HCT116 (cell line): Measurements from ENCODE around the gene MEIS2. TPM values are rescaled to one million over a fixed set of nuclear protein-coding genes. Genes with fewer than 3 reads are reported as not detected.

ENCODE experiments used
- ATAC-seq: fragments of 200-7000 bp; cut with Tn5 transposase; 2 replicates; pipeline ENCODE4 v1.9.1; 2020; ENCODE audit warnings: mild to moderate bottlenecking, moderate library complexity
- BruUV-seq: library from RNA; stranded (reverse); fragments of 400-500 nt; replicated peaks from 2 replicates; lab custom pipeline; 2021; lab: Mats Ljungman, UMichigan
- CTCF ChIA-PET: fragments of 300-600 bp; sonication (Branson Sonifier 250); formaldehyde crosslinking; loops from one replicate; lab custom pipeline; 2021; ENCODE audit warnings: antibody characterized with exemption; lab: Charles Lee
- POLR2A ChIA-PET: fragments of 300-600, 350-600 bp; sonication (Branson Sonifier 250); formaldehyde crosslinking; loops from one replicate; lab custom pipeline; 2021; ENCODE audit warnings: antibody characterized with exemption; lab: Charles Lee
- RAD21 ChIA-PET, 2 experiments: fragments of 300-600 bp; sonication (Branson Sonifier 250); formaldehyde crosslinking; loops; one replicate each; lab custom pipeline; 2023; ENCODE audit warnings: low total read pairs in 2 of 2; ENCODE audit not compliant: uncharacterized antibody in 2 of 2, unreplicated experiment in 2 of 2, low non-redundant PET in 1 of 2; lab: Charles Lee
- DNase-seq: peaks from one replicate; pipeline ENCODE4 v3.0.0-alpha.2; 2010; ENCODE audit warnings: low read depth, low spot score
- H2AFZ ChIP-seq: fragments of 200-600 bp; shearing (Covaris generic), sonication (generic); 2 replicates; pipeline ENCODE4 v1.6.1; 2017; ENCODE audit warnings: low read depth, mixed run types, mixed read lengths, antibody characterized with exemption, low read length; ENCODE audit not compliant: poor library complexity, severe bottlenecking
- H3K27ac ChIP-seq: 2 replicates; pipeline ENCODE4 v1.5.1; 2012; ENCODE audit warnings: low read depth, low read length
- H3K27me3 ChIP-seq: fragments of 200-600 bp; sonication (generic); 2 replicates; pipeline ENCODE4 v1.6.1; 2016; ENCODE audit warnings: mixed run types, low read length, mixed read lengths; ENCODE audit not compliant: insufficient read depth
- H3K36me3 ChIP-seq, 2 experiments: fragments of 200-500 bp in 1 of 2; fragments of 200-600 bp in 1 of 2; sonication (Bioruptor generic) in 1 of 2; sonication (generic) in 1 of 2; 2 replicates each; pipeline versions ENCODE4 v1.5.1 to v1.6.1; 2014 to 2016; ENCODE audit warnings: low read length in 2 of 2, inconsistent platforms in 1 of 2, mixed read lengths in 1 of 2, mixed run types in 1 of 2; ENCODE audit not compliant: insufficient read depth in 2 of 2, control insufficient read depth in 1 of 2
- H3K4me1 ChIP-seq, 2 experiments: fragments of 200-600 bp in 1 of 2; sonication (generic) in 1 of 2; 2 replicates each; pipeline versions ENCODE4 v1.5.1 to v1.6.1; 2012 to 2017; ENCODE audit warnings: low read length in 2 of 2, inconsistent platforms in 1 of 2, mild to moderate bottlenecking in 1 of 2, mixed read lengths in 1 of 2, mixed run types in 1 of 2, moderate library complexity in 1 of 2; ENCODE audit not compliant: insufficient read depth in 2 of 2, control insufficient read depth in 1 of 2
- H3K4me2 ChIP-seq: fragments of 200-600 bp; sonication (generic); 2 replicates; pipeline ENCODE4 v1.6.1; 2017; ENCODE audit warnings: mixed run types, low read length, mixed read lengths
- H3K4me3 ChIP-seq, 2 experiments: fragments of 200-600 bp in 1 of 2; sonication (generic) in 1 of 2; replicated peaks in 1 of 2; 2 replicates each; pipeline ENCODE4 v1.5.1; 2011 to 2016; ENCODE audit warnings: low read length in 2 of 2, control low read depth in 1 of 2, low read depth in 1 of 2, mild to moderate bottlenecking in 1 of 2, mixed read lengths in 1 of 2, mixed run types in 1 of 2
- H3K79me2 ChIP-seq: fragments of 200-600 bp; sonication (generic); 2 replicates; pipeline ENCODE4 v1.6.1; 2017; ENCODE audit warnings: mild to moderate bottlenecking, mixed run types, low read length, moderate library complexity, mixed read lengths; ENCODE audit not compliant: insufficient read depth
- H3K9ac ChIP-seq: fragments of 200-600 bp; sonication (generic); 2 replicates; pipeline ENCODE4 v1.6.1; 2016; ENCODE audit warnings: low read length, mixed read lengths
- H3K9me2 ChIP-seq: fragments of 200-600 bp; sonication (generic), shearing (Covaris generic); 2 replicates; pipeline ENCODE4 v1.6.1; 2017; ENCODE audit warnings: mixed run types, mild to moderate bottlenecking, moderate library complexity; ENCODE audit not compliant: insufficient read depth
- H3K9me3 ChIP-seq, 2 experiments: fragments of 200-500 bp in 1 of 2; fragments of 200-600 bp in 1 of 2; sonication (Bioruptor generic) in 1 of 2; sonication (generic) in 1 of 2; 2 replicates each; pipeline ENCODE4 v1.6.1; 2014 to 2017; ENCODE audit warnings: low read length in 2 of 2, mixed read lengths in 2 of 2, inconsistent platforms in 1 of 2, low read depth in 1 of 2, mild to moderate bottlenecking in 1 of 2, mixed run types in 1 of 2, moderate library complexity in 1 of 2; ENCODE audit not compliant: control insufficient read depth in 1 of 2, insufficient read depth in 1 of 2
- H4K20me1 ChIP-seq: fragments of 200-600 bp; sonication (generic), shearing (Covaris generic); 2 replicates; pipeline ENCODE4 v1.6.1; 2017; ENCODE audit warnings: mixed run types, mild to moderate bottlenecking, moderate library complexity; ENCODE audit not compliant: insufficient read depth
- ATF3 ChIP-seq: IDR thresholded peaks from 2 replicates; pipeline ENCODE4 v1.6.1; 2012
- CBX3 ChIP-seq: IDR thresholded peaks from 2 replicates; pipeline ENCODE4 v1.6.1; 2012; ENCODE audit warnings: low read depth
- CEBPB ChIP-seq: IDR thresholded peaks from 2 replicates; pipeline ENCODE4 v1.6.1; 2012; ENCODE audit warnings: low read depth
- CTCF ChIP-seq, 3 experiments: fragments of 200-600 bp in 1 of 3; sonication (generic) in 1 of 3; IDR thresholded peaks in 2 of 3; conservative IDR thresholded peaks in 1 of 3; 2 replicates each; pipeline ENCODE4 v1.5.1; 2012 to 2017; ENCODE audit warnings: low read depth in 2 of 3, low read length in 2 of 3, antibody characterized with exemption in 1 of 3, borderline replicate concordance in 1 of 3, control low read depth in 1 of 3, mild to moderate bottlenecking in 1 of 3, mixed read lengths in 1 of 3, mixed run types in 1 of 3, moderate library complexity in 1 of 3; ENCODE audit not compliant: insufficient read depth in 1 of 3
- EGR1 ChIP-seq: IDR thresholded peaks from 2 replicates; pipeline ENCODE4 v1.6.1; 2012; ENCODE audit warnings: low read depth
- EZH2phosphoT487 ChIP-seq: fragments of 200-600 bp; IDR thresholded peaks from 2 replicates; pipeline ENCODE4 v1.6.1; 2018; ENCODE audit warnings: antibody characterized with exemption, borderline replicate concordance
- FOSL1 ChIP-seq: IDR thresholded peaks from 2 replicates; pipeline ENCODE4 v1.6.1; 2012; ENCODE audit warnings: low read depth
- JUND ChIP-seq: IDR thresholded peaks from 2 replicates; pipeline ENCODE4 v1.6.1; 2012
- RAD21 ChIP-seq: IDR thresholded peaks from 2 replicates; pipeline ENCODE4 v1.6.1; 2012; ENCODE audit warnings: low read depth, mild to moderate bottlenecking
- SIN3A ChIP-seq: IDR thresholded peaks from 2 replicates; pipeline ENCODE4 v1.6.1; 2012; ENCODE audit warnings: low read depth
- SP1 ChIP-seq: IDR thresholded peaks from 2 replicates; pipeline ENCODE4 v1.6.1; 2012; ENCODE audit warnings: low read depth
- SRF ChIP-seq: IDR thresholded peaks from 2 replicates; pipeline ENCODE4 v1.6.1; 2012; ENCODE audit warnings: low read depth
- YY1 ChIP-seq: IDR thresholded peaks from 2 replicates; pipeline ENCODE4 v1.6.1; 2011; ENCODE audit warnings: low read length, low read depth, moderate library complexity, mild to moderate bottlenecking; ENCODE audit not compliant: insufficient replicate concordance; ENCODE audit errors: extremely low read depth
- ZFX ChIP-seq: fragments of 450-650 bp; IDR thresholded peaks from 2 replicates; pipeline ENCODE4 v1.6.1; 2017
- intact Hi-C: fragments of 100-400 bp; cut with micrococcal nuclease; formaldehyde crosslinking; loops from 2 replicates; pipeline ENCODE4 v1.10.0; 2022
- total RNA-seq: library from RNA; stranded (reverse); gene quantifications from one replicate; pipeline ENCODE4 v1.2.1, GENCODE V29; 2021; ENCODE audit not compliant: unreplicated experiment

Gene MEIS2
- total RNA-seq, 1 experiment from 2014 or later: 11.5 TPM

GRCh38 chr15:36942248-36942827 lies 158.0 kb downstream of the MEIS2 start:
- H3K9ac ChIP-seq: no peak overlapping the region
- no peak for ATAC-seq
- H2AFZ ChIP-seq: no peak overlapping the region
- no peaks in the 10 kb centered on the region for H3K79me2 ChIP-seq
- intact Hi-C loops: no loop called here
- no peaks in the 10 kb centered on the region for H3K27me3 ChIP-seq
- no peak overlapping the region for H3K27ac ChIP-seq
- H3K4me1 ChIP-seq: no peaks in the 10 kb centered on the region
- no peaks in the 10 kb centered on the region for H3K36me3 ChIP-seq
- H3K4me2 ChIP-seq: no peak overlapping the region
- ChIA-PET POLR2A (no interaction called here), CTCF (no interaction called here), RAD21 (no interaction called here)
- no TSS peak for BruUV-seq
- H4K20me1 ChIP-seq: no peaks in the 10 kb centered on the region
- H3K9me2 ChIP-seq: no peaks in the 10 kb centered on the region
- DNase-seq: no peak
- TF ChIP-seq CTCF (IDR thresholded peaks at IDR 0.05 in 2 of 3, conservative IDR thresholded peaks at IDR 0.05 in 1 of 3; ENCODE audit: borderline replicate concordance in 1 of 3, insufficient read depth in 1 of 3, low read depth in 2 of 3, low read length in 2 of 3): no peak
- no peak for TF ChIP-seq RAD21
- no peak for TF ChIP-seq YY1
- TF ChIP-seq ATF3: no peak
- no peak for TF ChIP-seq EZH2phosphoT487
- H3K9me3 ChIP-seq: no peaks in the 10 kb centered on the region
- no peak overlapping the region for H3K4me3 ChIP-seq

DNA sequence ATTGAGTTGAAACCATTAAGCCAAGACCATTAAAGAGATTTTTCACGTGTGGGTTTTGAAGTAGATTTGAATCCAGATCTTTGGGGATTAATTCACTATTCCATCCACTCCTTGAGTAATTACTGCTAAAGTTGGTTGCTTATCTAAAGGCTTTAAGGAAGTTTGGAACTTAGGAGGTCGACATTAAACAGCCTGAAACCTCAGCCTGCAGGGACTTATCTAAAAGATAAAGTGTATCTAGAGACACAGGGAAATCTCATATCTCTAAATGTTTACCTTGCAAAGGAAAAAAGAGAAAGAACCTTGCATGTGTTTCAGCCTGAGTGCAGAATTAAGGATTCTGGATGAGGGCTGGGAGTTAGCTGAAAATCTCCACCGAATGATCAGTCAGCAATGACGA lies 158.6 kb downstream of the MEIS2 start:
- H3K4me3 ChIP-seq: no peak overlapping the region
- H3K4me1 ChIP-seq: no peaks in the 10 kb centered on the region
- no peaks in the 10 kb centered on the region for H3K27me3 ChIP-seq
- ChIA-PET POLR2A (no interaction called here), RAD21 (no interaction called here), CTCF (no interaction called here)
- H3K36me3 ChIP-seq: no peaks in the 10 kb centered on the region
- H3K4me2 ChIP-seq: no peak overlapping the region
- BruUV-seq: no TSS peak
- no peaks in the 10 kb centered on the region for H3K9me3 ChIP-seq
- H2AFZ ChIP-seq: no peak overlapping the region
- H3K79me2 ChIP-seq: no peaks in the 10 kb centered on the region
- ATAC-seq (no peak), DNase-seq (no peak)
- H3K9me2 ChIP-seq: no peaks in the 10 kb centered on the region
- H3K9ac ChIP-seq: no peak overlapping the region
- no peaks in the 10 kb centered on the region for H4K20me1 ChIP-seq
- no peak overlapping the region for H3K27ac ChIP-seq
- intact Hi-C loops: no loop called here
- TF ChIP-seq YY1 (no peak), CEBPB (no peak), ZFX (no peak), JUND (no peak), ATF3 (no peak), SRF (no peak), FOSL1 (no peak), RAD21 (no peak), EGR1 (no peak), CTCF (IDR thresholded peaks at IDR 0.05 in 2 of 3, conservative IDR thresholded peaks at IDR 0.05 in 1 of 3; ENCODE audit: borderline replicate concordance in 1 of 3, insufficient read depth in 1 of 3, low read depth in 2 of 3, low read length in 2 of 3) (no peak), SP1 (no peak), SIN3A (no peak), CBX3 (no peak)
